HG02642 (cell line): ENCODE measurements around the gene GPHA2.

Experiments
- ATAC-seq: cut with Tn5 transposase; IDR thresholded peaks from one replicate; pipeline ENCODE4 v1.9.1; 2021; ENCODE audit warnings: mild to moderate bottlenecking; ENCODE audit not compliant: unreplicated experiment, poor library complexity

GPHA2 gene

GRCh38 chr11:64911689-64912088 lies 24.0 kb downstream of the GPHA2 start:
- no peak for ATAC-seq

GRCh38 chr11:64911142-64911541 lies 24.6 kb downstream of the GPHA2 start:
- no peak for ATAC-seq

GRCh38 chr11:64910451-64911093 lies 25.1 kb downstream of the GPHA2 start:
- ATAC-seq = no peak

- no peak for ATAC-seq
Observed at GRCh38 chr11:64909653-64910343, 25.9 kb downstream of the GPHA2 start.

GRCh38 chr11:64908766-64909165 lies 26.9 kb downstream of the GPHA2 start:
- no peak for ATAC-seq

- ATAC-seq = no peak
Observed at GRCh38 chr11:64906314-64906635, 29.4 kb downstream of the GPHA2 start.

GRCh38 chr11:64905516-64906313 lies 30.0 kb downstream of the GPHA2 start:
- ATAC-seq = no peak

GRCh38 chr11:64903291-64903833 lies 32.3 kb downstream of the GPHA2 start:
- no peak for ATAC-seq

GRCh38 chr11:64902102-64902900 lies 33.4 kb downstream of the GPHA2 start:
- ATAC-seq = no peak

- ATAC-seq = no peak
Observed at GRCh38 chr11:64900774-64901173, 34.9 kb downstream of the GPHA2 start.

- ATAC-seq = no peak
Observed at GRCh38 chr11:64900263-64900678, 35.4 kb downstream of the GPHA2 start.

- ATAC-seq = no peak
Observed at GRCh38 chr11:64898541-64898940, 37.2 kb downstream of the GPHA2 start.

- ATAC-seq = no peak
Observed at GRCh38 chr11:64898076-64898445, 37.6 kb downstream of the GPHA2 start.

GRCh38 chr11:64897381-64898075 lies 38.2 kb downstream of the GPHA2 start:
- ATAC-seq = no peak

GRCh38 chr11:64896448-64897022 lies 39.2 kb downstream of the GPHA2 start:
- ATAC-seq = no peak

- no peak for ATAC-seq
Observed at GRCh38 chr11:64894812-64895452, 40.8 kb downstream of the GPHA2 start.

GRCh38 chr11:64894070-64894811 lies 41.5 kb downstream of the GPHA2 start:
- peak; percentile 51 for ATAC-seq
